Activated CD8-positive, alpha-beta memory T cell treated with anti-CD3 and anti-CD28 coated beads for 1 hour (primary cell): ENCODE results near the gene FAM200B.
"Not testable (repeated sequence)": the region's sequence is repeated elsewhere in the genome, so short reads cannot be mapped to it uniquely, and the experiment has no call there.

ENCODE experiments used
- DNase-seq, 2 donors: peaks; one replicate each; pipeline ENCODE4 v3.0.0-alpha.2; 2020; ENCODE audit warnings: low read depth in 1 of 2; ENCODE audit errors: extremely low read depth in 1 of 2

The FAM200B gene

GRCh38 chr4:15733061-15733460, 51.4 kb downstream of the FAM200B start:
- not testable (repeated sequence) for DNase-seq

- no peak for DNase-seq
Measured at GRCh38 chr4:15735536-15735935, 53.9 kb downstream of the FAM200B start.

GRCh38 chr4:15736514-15737050, 55.0 kb downstream of the FAM200B start:
- DNase-seq, result no peak

GRCh38 chr4:15737255-15737654, 55.6 kb downstream of the FAM200B start:
- DNase-seq, result no peak

GRCh38 chr4:15738877-15739276, 57.2 kb downstream of the FAM200B start:
- DNase-seq, result no peak
